ENCODE measurements around the gene CAB39L. TPM values are rescaled to one million over a fixed set of nuclear protein-coding genes. Genes with fewer than 3 reads are reported as not detected.

The CAB39L gene
- total RNA-seq, 1 donor from 2014 or later, result 10.7 TPM

DNA sequence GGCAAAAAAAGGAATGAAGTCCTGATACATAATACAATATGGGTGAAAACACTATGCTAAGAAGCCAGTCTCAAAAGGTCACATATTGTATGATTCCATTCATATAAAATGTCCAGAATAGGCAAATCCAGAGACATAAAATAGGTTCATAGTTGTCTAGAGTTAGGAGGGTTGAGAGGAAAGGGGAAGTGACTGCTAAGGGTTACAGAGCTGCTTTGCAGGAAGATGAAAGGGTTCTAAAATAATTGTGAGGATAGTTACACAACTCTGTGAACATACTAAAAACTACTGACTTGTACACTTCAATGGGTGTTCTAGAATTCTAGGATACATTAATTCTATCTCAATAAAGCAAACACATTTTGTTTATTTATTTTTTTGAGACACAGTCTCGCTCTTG lies 25.7 kb downstream of the CAB39L start:
- no peaks in the 10 kb centered on the region for H3K9me3 Mint-ChIP-seq

DNA sequence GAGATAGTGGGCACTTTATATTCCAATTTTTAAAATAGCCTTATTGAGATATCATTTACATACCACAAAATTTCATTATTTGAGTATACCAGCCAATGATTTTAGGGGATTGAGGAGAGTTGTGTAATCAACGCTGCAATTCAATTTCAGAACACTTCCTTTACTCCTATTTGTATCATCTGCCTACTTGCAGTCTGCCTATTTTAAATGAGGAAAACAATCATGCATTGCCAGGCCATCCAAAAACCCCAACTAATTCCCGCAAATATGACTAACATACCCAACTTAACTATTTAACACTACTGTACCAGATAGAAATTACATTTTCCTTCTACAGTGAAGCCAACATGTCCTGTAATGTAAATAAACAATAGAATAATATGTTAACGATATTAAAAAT lies 26.7 kb downstream of the CAB39L start:
- Mint-ChIP-seq H3K4me3 (no peak overlapping the region), H3K9me3 (no peaks in the 10 kb centered on the region), H3K36me3 (ENCODE audit: low read depth) (no peaks in the 10 kb centered on the region), H3K27ac (ENCODE audit: unreplicated experiment) (no peak overlapping the region), H3K27me3 (ENCODE audit: low read depth) (no peaks in the 10 kb centered on the region), H3K4me1 (peaks cover 19% of the 10 kb centered on the region)
- no peak for DNase-seq (ENCODE audit: low read depth, low spot score)
- TF ChIP-seq, protein P1, sequence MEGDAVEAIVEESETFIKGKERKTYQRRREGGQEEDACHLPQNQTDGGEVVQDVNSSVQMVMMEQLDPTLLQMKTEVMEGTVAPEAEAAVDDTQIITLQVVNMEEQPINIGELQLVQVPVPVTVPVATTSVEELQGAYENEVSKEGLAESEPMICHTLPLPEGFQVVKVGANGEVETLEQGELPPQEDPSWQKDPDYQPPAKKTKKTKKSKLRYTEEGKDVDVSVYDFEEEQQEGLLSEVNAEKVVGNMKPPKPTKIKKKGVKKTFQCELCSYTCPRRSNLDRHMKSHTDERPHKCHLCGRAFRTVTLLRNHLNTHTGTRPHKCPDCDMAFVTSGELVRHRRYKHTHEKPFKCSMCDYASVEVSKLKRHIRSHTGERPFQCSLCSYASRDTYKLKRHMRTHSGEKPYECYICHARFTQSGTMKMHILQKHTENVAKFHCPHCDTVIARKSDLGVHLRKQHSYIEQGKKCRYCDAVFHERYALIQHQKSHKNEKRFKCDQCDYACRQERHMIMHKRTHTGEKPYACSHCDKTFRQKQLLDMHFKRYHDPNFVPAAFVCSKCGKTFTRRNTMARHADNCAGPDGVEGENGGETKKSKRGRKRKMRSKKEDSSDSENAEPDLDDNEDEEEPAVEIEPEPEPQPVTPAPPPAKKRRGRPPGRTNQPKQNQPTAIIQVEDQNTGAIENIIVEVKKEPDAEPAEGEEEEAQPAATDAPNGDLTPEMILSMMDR (conservative IDR thresholded peaks at IDR 0.05), result no peak

More for the DNA sequence above, 25.7 kb downstream of the CAB39L start:
- Mint-ChIP-seq H3K27ac (ENCODE audit: unreplicated experiment) (no peak overlapping the region), H3K27me3 (ENCODE audit: low read depth) (no peaks in the 10 kb centered on the region), H3K4me1 (peaks cover 16% of the 10 kb centered on the region), H3K4me3 (no peak overlapping the region), H3K36me3 (ENCODE audit: low read depth) (no peaks in the 10 kb centered on the region)
- no peak for DNase-seq (ENCODE audit: low read depth, low spot score)
- TF ChIP-seq, protein P1 (conservative IDR thresholded peaks at IDR 0.05), result no peak

DNA sequence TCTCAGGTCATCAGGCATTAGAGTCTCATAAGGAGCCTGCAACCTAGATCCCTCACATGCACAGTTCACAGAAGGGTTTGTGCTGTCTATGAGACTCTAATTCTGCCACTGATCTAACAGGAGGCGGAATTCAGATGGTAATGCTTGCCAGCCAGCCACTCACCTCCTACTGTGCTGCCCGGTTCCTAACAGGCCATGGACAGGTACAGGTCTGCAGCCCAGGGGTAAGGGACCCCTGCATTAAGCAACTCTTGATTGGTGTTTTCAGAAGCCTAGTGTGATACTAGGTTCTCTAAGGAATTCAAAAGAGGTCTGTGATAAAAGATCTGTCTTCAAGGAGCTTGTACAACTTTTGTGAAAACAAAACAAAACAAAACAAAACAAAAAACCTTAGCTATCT lies 31.1 kb downstream of the CAB39L start:
- Mint-ChIP-seq H3K27me3 (ENCODE audit: low read depth) (no peaks in the 10 kb centered on the region), H3K4me3 (no peak overlapping the region), H3K9me3 (no peaks in the 10 kb centered on the region), H3K27ac (ENCODE audit: unreplicated experiment) (no peak overlapping the region), H3K4me1 (peaks cover 12% of the 10 kb centered on the region), H3K36me3 (ENCODE audit: low read depth) (no peaks in the 10 kb centered on the region)
- DNase-seq (ENCODE audit: low read depth, low spot score), result no peak
- TF ChIP-seq, protein P1 (conservative IDR thresholded peaks at IDR 0.05), result no peak

DNA sequence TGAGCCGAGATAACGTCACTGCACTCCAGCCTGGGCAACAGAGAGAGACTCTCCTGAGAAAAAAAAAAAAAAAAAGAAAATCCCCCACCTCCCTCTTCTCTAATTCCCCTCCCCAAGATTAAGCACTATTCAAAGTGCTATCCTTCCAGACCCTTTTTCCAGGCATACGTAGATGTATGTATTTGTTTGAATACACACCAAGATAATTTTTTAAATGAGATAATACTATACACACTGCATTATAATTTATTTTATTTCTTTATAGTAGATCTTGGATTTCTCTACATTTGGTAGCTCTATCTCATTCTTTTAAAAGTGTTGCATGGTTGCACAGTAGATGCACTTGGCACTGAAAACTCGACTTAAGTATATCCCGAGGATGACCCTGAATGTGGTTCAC lies 32.5 kb downstream of the CAB39L start:
- TF ChIP-seq, protein P1 (conservative IDR thresholded peaks at IDR 0.05), result no peak
- H3K9me3 Mint-ChIP-seq, result no peaks in the 10 kb centered on the region
- no peak for DNase-seq (ENCODE audit: low read depth, low spot score)
- no peak overlapping the region for H3K27ac Mint-ChIP-seq (ENCODE audit: unreplicated experiment)
- H3K4me1 Mint-ChIP-seq, result peaks cover 12% of the 10 kb centered on the region
- no peak overlapping the region for H3K4me3 Mint-ChIP-seq
- no peaks in the 10 kb centered on the region for H3K27me3 Mint-ChIP-seq (ENCODE audit: low read depth)
- no peaks in the 10 kb centered on the region for H3K36me3 Mint-ChIP-seq (ENCODE audit: low read depth)

DNA sequence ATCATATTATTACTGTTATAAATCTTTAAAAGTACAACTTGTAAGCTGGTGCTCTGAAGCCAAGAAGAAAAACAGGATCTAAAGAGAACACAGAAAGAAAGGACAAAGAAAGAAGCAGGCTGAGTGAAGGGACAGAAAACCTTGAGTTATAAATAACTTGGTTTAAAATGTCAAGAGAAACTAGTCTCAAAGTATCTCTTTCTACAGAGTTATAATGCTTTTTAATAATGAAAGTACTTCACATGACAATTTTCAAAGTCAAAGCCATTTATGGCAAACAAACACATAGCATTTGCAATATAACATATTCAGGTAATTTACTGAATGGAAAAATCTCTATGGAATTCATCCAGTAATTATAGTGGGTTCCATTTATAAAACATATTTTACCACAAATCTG lies 33.4 kb downstream of the CAB39L start:
- Mint-ChIP-seq H3K36me3 (ENCODE audit: low read depth) (peaks cover 2% of the 10 kb centered on the region), H3K9me3 (peaks cover 3% of the 10 kb centered on the region), H3K4me3 (no peak overlapping the region), H3K4me1 (peaks cover 12% of the 10 kb centered on the region), H3K27ac (ENCODE audit: unreplicated experiment) (no peak overlapping the region), H3K27me3 (ENCODE audit: low read depth) (no peaks in the 10 kb centered on the region)
- no peak for DNase-seq (ENCODE audit: low read depth, low spot score)
- TF ChIP-seq, protein P1 (conservative IDR thresholded peaks at IDR 0.05), result no peak

DNA sequence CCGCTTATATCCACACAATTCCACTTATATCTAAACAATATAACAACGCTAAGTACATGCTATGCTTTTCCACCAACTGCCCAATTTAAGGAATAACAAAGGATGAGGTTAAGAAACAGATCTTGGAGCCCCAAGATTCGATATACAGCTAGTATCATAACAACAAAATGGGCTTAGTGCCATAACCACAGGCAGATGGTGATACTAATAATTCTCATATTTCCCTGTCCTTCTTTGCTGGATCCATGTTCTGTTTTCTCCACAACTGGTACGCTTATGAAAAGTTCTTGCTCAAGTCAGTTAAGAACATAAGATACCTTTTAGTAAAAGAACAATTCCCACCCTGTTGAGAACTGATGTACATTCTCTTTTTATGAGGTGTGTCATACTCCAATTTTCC lies 33.9 kb downstream of the CAB39L start:
- Mint-ChIP-seq H3K4me1 (peaks cover 12% of the 10 kb centered on the region), H3K27me3 (ENCODE audit: low read depth) (no peaks in the 10 kb centered on the region), H3K9me3 (peaks cover 3% of the 10 kb centered on the region), H3K27ac (ENCODE audit: unreplicated experiment) (no peak overlapping the region), H3K36me3 (ENCODE audit: low read depth) (peaks cover 3% of the 10 kb centered on the region), H3K4me3 (no peak overlapping the region)
- no peak for DNase-seq (ENCODE audit: low read depth, low spot score)
- TF ChIP-seq, protein P1 (conservative IDR thresholded peaks at IDR 0.05), result no peak

All from neural crest cell (in vitro differentiated cells).